HL-60 (cell line): ENCODE results near the gene KLHL5.

Source experiments
- GABPA ChIP-seq: IDR thresholded peaks from 2 replicates; pipeline ENCODE4 v1.6.1; 2012; ENCODE audit warnings: low read depth
- POLR2AphosphoS5 ChIP-seq: IDR thresholded peaks from 2 replicates; pipeline ENCODE4 v1.6.1; 2012; ENCODE audit warnings: low read depth
- TF ChIP-seq, protein P1 (sequence below): IDR thresholded peaks from one replicate; pipeline ENCODE4 v1.5.1; 2011; ENCODE audit warnings: low read length, control low read depth, inconsistent platforms; ENCODE audit not compliant: insufficient read depth
- TF ChIP-seq, protein P2 (sequence below): IDR thresholded peaks from 2 replicates; pipeline ENCODE4 v1.6.1; 2012; ENCODE audit warnings: low read depth; ENCODE audit not compliant: insufficient replicate concordance

DNA sequence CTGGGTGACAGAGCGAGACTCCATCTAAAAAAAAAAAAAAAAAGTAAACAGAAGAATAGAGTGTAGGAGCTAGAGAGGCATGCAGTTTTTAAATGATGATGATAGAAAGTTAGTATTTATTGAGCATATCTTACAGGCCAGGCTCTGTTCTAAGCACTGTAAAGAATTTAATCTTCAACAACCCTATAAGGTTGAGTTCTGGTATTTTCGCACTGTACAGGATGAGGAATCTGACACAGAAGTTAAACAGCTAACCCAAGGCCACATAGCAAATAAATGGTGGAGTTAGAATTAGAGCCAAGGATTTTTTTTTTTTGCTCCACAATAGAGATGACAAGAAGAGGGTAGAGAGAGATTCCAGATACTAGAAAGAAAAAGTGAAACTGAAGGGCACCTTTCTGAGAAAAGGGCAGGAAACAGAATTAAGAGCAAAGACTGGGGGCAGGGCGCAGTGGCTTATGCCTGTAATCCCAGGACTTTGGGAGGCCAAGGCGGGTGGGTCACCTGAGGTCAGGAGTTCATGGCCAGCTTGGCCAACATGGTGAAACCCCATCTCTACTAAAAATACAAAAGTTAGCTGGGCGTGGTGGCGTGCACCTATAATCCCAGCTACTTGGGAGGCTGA is 56.1 kb downstream of the KLHL5 start:
- TF ChIP-seq, protein P1, sequence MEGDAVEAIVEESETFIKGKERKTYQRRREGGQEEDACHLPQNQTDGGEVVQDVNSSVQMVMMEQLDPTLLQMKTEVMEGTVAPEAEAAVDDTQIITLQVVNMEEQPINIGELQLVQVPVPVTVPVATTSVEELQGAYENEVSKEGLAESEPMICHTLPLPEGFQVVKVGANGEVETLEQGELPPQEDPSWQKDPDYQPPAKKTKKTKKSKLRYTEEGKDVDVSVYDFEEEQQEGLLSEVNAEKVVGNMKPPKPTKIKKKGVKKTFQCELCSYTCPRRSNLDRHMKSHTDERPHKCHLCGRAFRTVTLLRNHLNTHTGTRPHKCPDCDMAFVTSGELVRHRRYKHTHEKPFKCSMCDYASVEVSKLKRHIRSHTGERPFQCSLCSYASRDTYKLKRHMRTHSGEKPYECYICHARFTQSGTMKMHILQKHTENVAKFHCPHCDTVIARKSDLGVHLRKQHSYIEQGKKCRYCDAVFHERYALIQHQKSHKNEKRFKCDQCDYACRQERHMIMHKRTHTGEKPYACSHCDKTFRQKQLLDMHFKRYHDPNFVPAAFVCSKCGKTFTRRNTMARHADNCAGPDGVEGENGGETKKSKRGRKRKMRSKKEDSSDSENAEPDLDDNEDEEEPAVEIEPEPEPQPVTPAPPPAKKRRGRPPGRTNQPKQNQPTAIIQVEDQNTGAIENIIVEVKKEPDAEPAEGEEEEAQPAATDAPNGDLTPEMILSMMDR = no peak
- TF ChIP-seq POLR2AphosphoS5 (no peak), GABPA (no peak)
- TF ChIP-seq, protein P2, sequence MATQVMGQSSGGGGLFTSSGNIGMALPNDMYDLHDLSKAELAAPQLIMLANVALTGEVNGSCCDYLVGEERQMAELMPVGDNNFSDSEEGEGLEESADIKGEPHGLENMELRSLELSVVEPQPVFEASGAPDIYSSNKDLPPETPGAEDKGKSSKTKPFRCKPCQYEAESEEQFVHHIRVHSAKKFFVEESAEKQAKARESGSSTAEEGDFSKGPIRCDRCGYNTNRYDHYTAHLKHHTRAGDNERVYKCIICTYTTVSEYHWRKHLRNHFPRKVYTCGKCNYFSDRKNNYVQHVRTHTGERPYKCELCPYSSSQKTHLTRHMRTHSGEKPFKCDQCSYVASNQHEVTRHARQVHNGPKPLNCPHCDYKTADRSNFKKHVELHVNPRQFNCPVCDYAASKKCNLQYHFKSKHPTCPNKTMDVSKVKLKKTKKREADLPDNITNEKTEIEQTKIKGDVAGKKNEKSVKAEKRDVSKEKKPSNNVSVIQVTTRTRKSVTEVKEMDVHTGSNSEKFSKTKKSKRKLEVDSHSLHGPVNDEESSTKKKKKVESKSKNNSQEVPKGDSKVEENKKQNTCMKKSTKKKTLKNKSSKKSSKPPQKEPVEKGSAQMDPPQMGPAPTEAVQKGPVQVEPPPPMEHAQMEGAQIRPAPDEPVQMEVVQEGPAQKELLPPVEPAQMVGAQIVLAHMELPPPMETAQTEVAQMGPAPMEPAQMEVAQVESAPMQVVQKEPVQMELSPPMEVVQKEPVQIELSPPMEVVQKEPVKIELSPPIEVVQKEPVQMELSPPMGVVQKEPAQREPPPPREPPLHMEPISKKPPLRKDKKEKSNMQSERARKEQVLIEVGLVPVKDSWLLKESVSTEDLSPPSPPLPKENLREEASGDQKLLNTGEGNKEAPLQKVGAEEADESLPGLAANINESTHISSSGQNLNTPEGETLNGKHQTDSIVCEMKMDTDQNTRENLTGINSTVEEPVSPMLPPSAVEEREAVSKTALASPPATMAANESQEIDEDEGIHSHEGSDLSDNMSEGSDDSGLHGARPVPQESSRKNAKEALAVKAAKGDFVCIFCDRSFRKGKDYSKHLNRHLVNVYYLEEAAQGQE = no peak
